ENCODE results near the gene RABGAP1.

RABGAP1 gene

GRCh38 chr9:123016631-123017030 is 75.8 kb downstream of the RABGAP1 start:
- DNase-seq, result no peak

- no peak for DNase-seq
Measured at GRCh38 chr9:123020796-123021195, 80.0 kb downstream of the RABGAP1 start.

GRCh38 chr9:123026425-123026824 is 85.6 kb downstream of the RABGAP1 start:
- DNase-seq, result no peak

- no peak for DNase-seq
Measured at GRCh38 chr9:123027517-123027916, 86.7 kb downstream of the RABGAP1 start.

- no peak for DNase-seq
Measured at GRCh38 chr9:123028136-123028535, 87.3 kb downstream of the RABGAP1 start.

GRCh38 chr9:123028973-123029372 is 88.2 kb downstream of the RABGAP1 start:
- DNase-seq, result no peak

- DNase-seq, result no peak
Measured at GRCh38 chr9:123031963-123032362, 91.1 kb downstream of the RABGAP1 start.

GRCh38 chr9:123033352-123033751 is 92.5 kb downstream of the RABGAP1 start, which contains the start of gene GPR21:
Gene GPR21 (plus strand): TSS chr9:123033667. CDS start chr9:123034567, 900 bp downstream.
- no peak for DNase-seq

GRCh38 chr9:123033864-123034601 is 93.2 kb downstream of the RABGAP1 start:
- no peak for DNase-seq

- DNase-seq, result no peak
Measured at GRCh38 chr9:123034881-123035510, 94.2 kb downstream of the RABGAP1 start.

GRCh38 chr9:123035791-123036190 is 95.0 kb downstream of the RABGAP1 start:
- no peak for DNase-seq

GRCh38 chr9:123036893-123037545 is 96.2 kb downstream of the RABGAP1 start:
- no peak for DNase-seq

- no peak for DNase-seq
Measured at GRCh38 chr9:123039617-123040219, 98.9 kb downstream of the RABGAP1 start.

- DNase-seq, result no peak
Measured at GRCh38 chr9:123040801-123041200, 100.0 kb downstream of the RABGAP1 start.

- no peak for DNase-seq
Measured at GRCh38 chr9:123041489-123041888, 100.7 kb downstream of the RABGAP1 start.

GRCh38 chr9:123043081-123043939 is 102.5 kb downstream of the RABGAP1 start:
- DNase-seq, result no peak

GRCh38 chr9:123044586-123044985 is 103.8 kb downstream of the RABGAP1 start:
- no peak for DNase-seq

GRCh38 chr9:123046406-123047195 is 105.8 kb downstream of the RABGAP1 start:
- no peak for DNase-seq

GRCh38 chr9:123048748-123049147 is 107.9 kb downstream of the RABGAP1 start:
- DNase-seq, result no peak

GRCh38 chr9:123049589-123050222 is 108.9 kb downstream of the RABGAP1 start:
- no peak for DNase-seq

- no peak for DNase-seq
Measured at GRCh38 chr9:123053046-123053445, 112.2 kb downstream of the RABGAP1 start.
